ENCODE measurements around the gene PTK6.

DNA sequence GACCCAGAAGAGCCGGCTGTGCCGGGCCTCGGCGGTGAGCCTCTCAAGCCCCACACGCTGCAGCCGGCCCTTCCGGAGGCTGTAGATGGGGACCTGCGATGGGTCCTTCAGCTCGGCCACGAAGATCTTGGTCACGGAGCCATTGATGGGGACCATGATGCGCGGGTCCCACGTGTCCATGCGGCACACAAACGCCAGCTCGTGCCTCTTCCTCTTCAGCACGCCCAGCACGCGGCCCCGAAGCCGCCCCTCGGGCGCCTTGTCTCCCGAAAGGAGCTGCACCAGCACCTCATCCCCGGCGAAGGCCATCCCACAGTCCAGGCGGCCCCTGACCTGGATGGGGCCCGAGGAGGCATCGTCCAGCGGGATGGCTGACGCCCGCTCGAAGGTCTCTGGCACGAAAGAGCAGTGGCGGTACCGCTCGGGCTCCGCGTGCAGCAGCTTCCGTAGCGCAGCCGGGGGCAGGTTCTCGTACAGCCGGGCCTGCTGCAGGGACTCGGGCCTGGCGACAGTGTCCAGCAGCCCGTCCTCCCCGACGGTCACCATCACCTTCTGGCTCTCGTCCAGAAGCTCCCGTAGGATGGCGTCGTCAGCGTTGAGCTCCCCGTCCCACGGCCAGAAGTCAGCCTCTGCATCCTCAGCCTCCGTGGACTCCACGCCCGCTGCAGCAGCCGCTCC lies 28.0 kb upstream of the PTK6 start:
- TF ChIP-seq JUN (IDR thresholded peaks at IDR 0.05) (no peak), KDM1A (IDR thresholded peaks at IDR 0.05; ENCODE audit: low read depth) (no peak), RAD21 (conservative IDR thresholded peaks at IDR 0.05 in 1 of 2, IDR thresholded peaks at IDR 0.05 in 1 of 2) (no peak), HEYL (CRISPR knock-in tag; IDR thresholded peaks at IDR 0.05) (no peak), POLR2A (IDR thresholded peaks at IDR 0.05; ENCODE audit: low read length) (no peak)
- TF ChIP-seq, protein P1, sequence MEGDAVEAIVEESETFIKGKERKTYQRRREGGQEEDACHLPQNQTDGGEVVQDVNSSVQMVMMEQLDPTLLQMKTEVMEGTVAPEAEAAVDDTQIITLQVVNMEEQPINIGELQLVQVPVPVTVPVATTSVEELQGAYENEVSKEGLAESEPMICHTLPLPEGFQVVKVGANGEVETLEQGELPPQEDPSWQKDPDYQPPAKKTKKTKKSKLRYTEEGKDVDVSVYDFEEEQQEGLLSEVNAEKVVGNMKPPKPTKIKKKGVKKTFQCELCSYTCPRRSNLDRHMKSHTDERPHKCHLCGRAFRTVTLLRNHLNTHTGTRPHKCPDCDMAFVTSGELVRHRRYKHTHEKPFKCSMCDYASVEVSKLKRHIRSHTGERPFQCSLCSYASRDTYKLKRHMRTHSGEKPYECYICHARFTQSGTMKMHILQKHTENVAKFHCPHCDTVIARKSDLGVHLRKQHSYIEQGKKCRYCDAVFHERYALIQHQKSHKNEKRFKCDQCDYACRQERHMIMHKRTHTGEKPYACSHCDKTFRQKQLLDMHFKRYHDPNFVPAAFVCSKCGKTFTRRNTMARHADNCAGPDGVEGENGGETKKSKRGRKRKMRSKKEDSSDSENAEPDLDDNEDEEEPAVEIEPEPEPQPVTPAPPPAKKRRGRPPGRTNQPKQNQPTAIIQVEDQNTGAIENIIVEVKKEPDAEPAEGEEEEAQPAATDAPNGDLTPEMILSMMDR (IDR thresholded peaks at IDR 0.05): no peak

Data from A549 (cell line).